OCI-LY1 (cell line): ENCODE results near the gene SLK.

Experiments used
- H2AFZ ChIP-seq: fragments of 200-600 bp; sonication (generic), shearing (Covaris generic); 2 replicates; pipeline ENCODE4 v1.6.0; 2014; ENCODE audit warnings: antibody characterized with exemption, mild to moderate bottlenecking, low read length
- H3F3A ChIP-seq: fragments of 200-600 bp; sonication (generic), shearing (Covaris generic); 2 replicates; pipeline ENCODE4 v1.6.0; 2014; ENCODE audit warnings: mild to moderate bottlenecking, antibody characterized with exemption, low read length, moderate library complexity; ENCODE audit not compliant: insufficient read depth
- H3K27ac ChIP-seq: fragments of 200-600 bp; sonication (generic); 2 replicates; pipeline ENCODE4 v1.5.1; 2014; ENCODE audit warnings: low read length, mixed run types, mild to moderate bottlenecking, low read depth; ENCODE audit not compliant: poor library complexity, severe bottlenecking
- H3K27me3 ChIP-seq: fragments of 200-600 bp; sonication (generic); 2 replicates; pipeline ENCODE4 v1.6.0; 2014; ENCODE audit warnings: antibody characterized with exemption, mild to moderate bottlenecking, low read length, moderate library complexity; ENCODE audit not compliant: insufficient read depth
- H3K36me3 ChIP-seq: fragments of 200-600 bp; sonication (generic); 2 replicates; pipeline ENCODE4 v1.6.1; 2014; ENCODE audit warnings: mild to moderate bottlenecking, antibody characterized with exemption, low read length, moderate library complexity, mixed read lengths; ENCODE audit not compliant: insufficient read depth
- H3K4me1 ChIP-seq: fragments of 200-600 bp; sonication (generic); 2 replicates; pipeline ENCODE4 v1.5.1; 2014; ENCODE audit warnings: mild to moderate bottlenecking, low read length, moderate library complexity; ENCODE audit not compliant: insufficient read depth, severe bottlenecking
- H3K4me2 ChIP-seq: fragments of 200-600 bp; sonication (generic), shearing (Covaris generic); 2 replicates; pipeline ENCODE4 v1.6.1; 2014; ENCODE audit warnings: low read length
- H3K4me3 ChIP-seq: fragments of 200-600 bp; sonication (generic); 2 replicates; pipeline ENCODE4 v1.5.1; 2014; ENCODE audit warnings: low read length, low read depth, mild to moderate bottlenecking, mixed read lengths; ENCODE audit not compliant: poor library complexity, severe bottlenecking
- H3K79me2 ChIP-seq: fragments of 200-600 bp; shearing (Covaris generic); 2 replicates; pipeline ENCODE4 v1.6.1; 2016; ENCODE audit warnings: mixed run types, low read length, mixed read lengths; ENCODE audit not compliant: insufficient read depth
- H3K9ac ChIP-seq: fragments of 200-600 bp; sonication (generic), shearing (Covaris generic); 2 replicates; pipeline ENCODE4 v1.6.1; 2014; ENCODE audit warnings: mild to moderate bottlenecking, low read length, mixed read lengths
- H3K9me2 ChIP-seq: fragments of 200-600 bp; sonication (generic), shearing (Covaris generic); 2 replicates; pipeline ENCODE4 v1.6.1; 2014; ENCODE audit warnings: low read depth, mild to moderate bottlenecking, low read length, mixed read lengths
- H3K9me3 ChIP-seq: fragments of 200-600 bp; shearing (Covaris generic); 2 replicates; pipeline ENCODE4 v1.6.1; 2014; ENCODE audit warnings: low read length, mixed read lengths
- H4K20me1 ChIP-seq: fragments of 200-600 bp; sonication (generic), shearing (Covaris generic); 2 replicates; pipeline ENCODE4 v1.6.0; 2016; ENCODE audit warnings: mild to moderate bottlenecking, low read length; ENCODE audit not compliant: insufficient read depth
- EZH2 ChIP-seq: fragments of 200-600 bp; sonication (generic), shearing (Covaris generic); IDR thresholded peaks from 2 replicates; pipeline ENCODE4 v1.8.0; 2017; ENCODE audit warnings: borderline replicate concordance, mixed run types, mild to moderate bottlenecking, antibody characterized with exemption, low read length, moderate library complexity, mixed read lengths
- TF ChIP-seq, protein P1 (sequence below): fragments of 200-600 bp; sonication (generic), shearing (Covaris generic); IDR thresholded peaks from 2 replicates; pipeline ENCODE4 v1.5.1; 2017; ENCODE audit warnings: mild to moderate bottlenecking, antibody characterized with exemption, low read length, moderate library complexity, mixed read lengths

The SLK gene

DNA sequence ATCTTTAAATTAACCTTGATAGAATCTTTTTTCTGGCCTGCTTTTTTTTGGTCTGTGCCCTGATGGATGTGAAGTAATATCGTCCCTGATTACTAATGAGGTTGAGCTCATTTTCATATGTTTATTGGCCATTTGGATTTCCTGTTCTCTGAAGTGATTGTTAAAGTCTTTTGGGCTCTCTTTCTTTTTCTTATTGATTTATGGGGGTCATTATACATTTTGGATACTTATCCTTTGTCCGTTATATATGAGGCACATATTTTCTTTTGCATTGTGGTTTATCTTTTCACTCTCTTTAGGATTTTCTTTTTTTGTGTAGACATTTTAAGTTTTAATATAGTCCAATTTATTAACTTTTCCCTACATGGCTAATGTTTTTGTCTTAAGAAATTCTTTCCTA, 12.6 kb downstream of the SLK start:
- peaks cover 55% of the 10 kb centered on the region for H3K79me2 ChIP-seq
- no peak for TF ChIP-seq EZH2
- TF ChIP-seq, protein P1, sequence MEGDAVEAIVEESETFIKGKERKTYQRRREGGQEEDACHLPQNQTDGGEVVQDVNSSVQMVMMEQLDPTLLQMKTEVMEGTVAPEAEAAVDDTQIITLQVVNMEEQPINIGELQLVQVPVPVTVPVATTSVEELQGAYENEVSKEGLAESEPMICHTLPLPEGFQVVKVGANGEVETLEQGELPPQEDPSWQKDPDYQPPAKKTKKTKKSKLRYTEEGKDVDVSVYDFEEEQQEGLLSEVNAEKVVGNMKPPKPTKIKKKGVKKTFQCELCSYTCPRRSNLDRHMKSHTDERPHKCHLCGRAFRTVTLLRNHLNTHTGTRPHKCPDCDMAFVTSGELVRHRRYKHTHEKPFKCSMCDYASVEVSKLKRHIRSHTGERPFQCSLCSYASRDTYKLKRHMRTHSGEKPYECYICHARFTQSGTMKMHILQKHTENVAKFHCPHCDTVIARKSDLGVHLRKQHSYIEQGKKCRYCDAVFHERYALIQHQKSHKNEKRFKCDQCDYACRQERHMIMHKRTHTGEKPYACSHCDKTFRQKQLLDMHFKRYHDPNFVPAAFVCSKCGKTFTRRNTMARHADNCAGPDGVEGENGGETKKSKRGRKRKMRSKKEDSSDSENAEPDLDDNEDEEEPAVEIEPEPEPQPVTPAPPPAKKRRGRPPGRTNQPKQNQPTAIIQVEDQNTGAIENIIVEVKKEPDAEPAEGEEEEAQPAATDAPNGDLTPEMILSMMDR, result no peak

GRCh38 chr10:103980288-103980906, 13.5 kb downstream of the SLK start:
- H3K27ac ChIP-seq, result no peak overlapping the region
- TF ChIP-seq, protein P1, result no peak
- no peak for TF ChIP-seq EZH2

More for the DNA sequence above, 12.6 kb downstream of the SLK start:
- Histone ChIP-seq H3K9ac (no peak overlapping the region), H3K4me1 (peaks cover 42% of the 10 kb centered on the region), H3K36me3 (no peaks in the 10 kb centered on the region), H3K9me3 (no peaks in the 10 kb centered on the region), H2AFZ (no peak overlapping the region), H3K27ac (no peak overlapping the region), H4K20me1 (no peaks in the 10 kb centered on the region), H3K4me2 (no peak overlapping the region), H3F3A (no peaks in the 10 kb centered on the region), H3K27me3 (no peaks in the 10 kb centered on the region), H3K9me2 (no peaks in the 10 kb centered on the region), H3K4me3 (no peak overlapping the region)

DNA sequence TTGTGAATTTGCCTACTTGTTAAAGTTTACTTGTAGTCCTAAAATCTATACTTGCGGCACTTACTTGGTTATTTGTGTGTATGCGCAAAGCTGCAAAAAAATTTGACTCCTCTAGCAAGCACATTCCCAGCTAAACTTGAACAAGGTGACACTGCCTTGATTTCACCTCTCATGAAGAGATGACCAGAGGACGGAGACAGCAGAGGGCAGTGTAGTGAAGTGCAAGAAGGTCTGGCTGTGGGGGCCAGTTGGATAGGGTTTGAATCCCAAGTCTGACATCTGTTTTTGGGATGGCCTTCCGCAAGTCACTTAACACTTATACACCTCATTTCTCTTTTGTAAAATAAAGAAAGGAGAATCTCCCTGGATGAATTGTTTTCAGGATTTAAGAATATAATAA, 15.7 kb downstream of the SLK start:
- Histone ChIP-seq H3K9me2 (no peaks in the 10 kb centered on the region), H3F3A (no peaks in the 10 kb centered on the region; the same call in 1 of the 2 replicates), H2AFZ (no peak overlapping the region), H3K4me2 (peak overlapping the region; percentile 49), H3K36me3 (no peaks in the 10 kb centered on the region), H3K4me1 (peaks cover 61% of the 10 kb centered on the region), H3K9me3 (no peaks in the 10 kb centered on the region), H4K20me1 (no peaks in the 10 kb centered on the region), H3K27me3 (no peaks in the 10 kb centered on the region), H3K79me2 (peaks cover 49% of the 10 kb centered on the region), H3K9ac (no peak overlapping the region), H3K4me3 (peak overlapping the region; percentile 21), H3K27ac (peak overlapping the region; percentile 74)
- TF ChIP-seq, protein P1, result peak; percentile 66; the same call in 1 of the 2 replicates
- no peak for TF ChIP-seq EZH2

More at GRCh38 chr10:103980288-103980906, 13.5 kb downstream of the SLK start:
- Histone ChIP-seq H2AFZ (no peak overlapping the region), H3K79me2 (peaks cover 58% of the 10 kb centered on the region), H3K9ac (no peak overlapping the region), H4K20me1 (no peaks in the 10 kb centered on the region), H3K4me2 (no peak overlapping the region), H3K36me3 (no peaks in the 10 kb centered on the region), H3K4me3 (no peak overlapping the region), H3K9me2 (no peaks in the 10 kb centered on the region), H3K4me1 (peaks cover 47% of the 10 kb centered on the region), H3K9me3 (no peaks in the 10 kb centered on the region), H3K27me3 (no peaks in the 10 kb centered on the region), H3F3A (no peaks in the 10 kb centered on the region)
